K562 (cell line): ENCODE data around the gene PI16. TPM values are rescaled to one million over a fixed set of nuclear protein-coding genes. Genes with fewer than 3 reads are reported as not detected.

ENCODE experiments used
- ATAC-seq: fragments of 200-7000 bp; cut with Tn5 transposase; 3 replicates; pipeline ENCODE4 v1.9.1; 2020; ENCODE audit warnings: moderate library complexity
- BruUV-seq: library from RNA; stranded (reverse); fragments of 400-500 nt; replicated peaks from 2 replicates; lab custom pipeline; 2021; lab: Mats Ljungman, UMichigan
- CTCF ChIA-PET: fragments of 300-600 bp; formaldehyde crosslinking; extraction: SDS; loops from one replicate; lab custom pipeline; 2021; ENCODE audit warnings: low intra/inter-chr PET ratio; lab: Yijun Ruan, JAX
- POLR2A ChIA-PET: fragments of 300-600, 350-650 bp; sonication (Branson Sonifier 250); formaldehyde crosslinking; extraction: SDS; loops from one replicate; lab custom pipeline; 2021; ENCODE audit warnings: antibody characterized with exemption, inconsistent platforms; lab: Yijun Ruan, JAX
- DNase-seq, 4 experiments: peaks; one replicate each; pipeline versions ENCODE4 v3.0.0 to v3.0.0-alpha.2; 2011 to 2018; ENCODE audit warnings: low spot score in 3 of 4, mixed read lengths in 3 of 4; ENCODE audit errors: extremely low read depth in 1 of 4
- FAIRE-seq: peaks from 2 replicates; lab custom pipeline; 2011; peaks lifted over from hg19 to GRCh38; lab: Jason Lieb, UNC
- H2AFZ ChIP-seq: 2 replicates; pipeline ENCODE4 v1.6.0; 2011; ENCODE audit warnings: low read depth, low read length, control low read depth, inconsistent platforms
- H3K27ac ChIP-seq: fragments of 200-600 bp; 3 replicates; pipeline ENCODE4 v1.8.0; 2011; ENCODE audit warnings: low read depth, mild to moderate bottlenecking, control low read depth, inconsistent platforms, low read length, moderate library complexity, mixed read lengths; ENCODE audit errors: extremely low read depth
- H3K27me3 ChIP-seq, 2 experiments: fragments of 300-600 bp in 1 of 2; 2 replicates in 1 of 2; 3 replicates in 1 of 2; pipeline versions ENCODE4 v1.6.0 to v1.8.0; 2011; ENCODE audit warnings: inconsistent platforms in 2 of 2, low read length in 2 of 2, mild to moderate bottlenecking in 1 of 2, mixed read lengths in 1 of 2, moderate library complexity in 1 of 2; ENCODE audit not compliant: control insufficient read depth in 2 of 2, insufficient read depth in 2 of 2
- H3K36me3 ChIP-seq: fragments of 300-600 bp; 3 replicates; pipeline ENCODE4 v1.8.0; 2011; ENCODE audit warnings: mild to moderate bottlenecking, low read length, inconsistent platforms; ENCODE audit not compliant: control insufficient read depth, insufficient read depth
- H3K4me1 ChIP-seq, 2 experiments: fragments of 200-600 bp in 1 of 2; replicated peaks in 1 of 2; 2 replicates in 1 of 2; 3 replicates in 1 of 2; pipeline versions ENCODE4 v1.5.1 to v1.8.0; 2011; ENCODE audit warnings: inconsistent platforms in 2 of 2, low read length in 2 of 2, mild to moderate bottlenecking in 1 of 2, mixed read lengths in 1 of 2, moderate library complexity in 1 of 2; ENCODE audit not compliant: control insufficient read depth in 2 of 2, insufficient read depth in 2 of 2
- H3K4me2 ChIP-seq: 2 replicates; pipeline ENCODE4 v1.6.1; 2011; ENCODE audit warnings: low read length, control low read depth, inconsistent platforms, mixed read lengths; ENCODE audit not compliant: insufficient read depth
- H3K4me3 ChIP-seq: fragments of 200-600 bp; sonication (generic), shearing (Covaris generic); 2 replicates; pipeline ENCODE4 v1.5.1; 2016; ENCODE audit warnings: control low read depth, inconsistent platforms
- H3K79me2 ChIP-seq: fragments of 200-600 bp; 3 replicates; pipeline ENCODE4 v1.8.0; 2011; ENCODE audit warnings: low read length, inconsistent platforms; ENCODE audit not compliant: control insufficient read depth, insufficient read depth
- H3K9ac ChIP-seq, 2 experiments: 2 replicates each; pipeline versions ENCODE4 v1.6.0 to v1.6.1; 2011; ENCODE audit warnings: low read depth in 2 of 2, low read length in 2 of 2, control low read depth in 1 of 2, inconsistent platforms in 1 of 2, mild to moderate bottlenecking in 1 of 2, mixed read lengths in 1 of 2; ENCODE audit not compliant: insufficient read depth in 1 of 2
- H3K9me1 ChIP-seq: one replicate; pipeline ENCODE4 v1.6.0; 2011; ENCODE audit warnings: inconsistent platforms, mild to moderate bottlenecking, low read length, moderate library complexity; ENCODE audit not compliant: control insufficient read depth, insufficient read depth
- H3K9me3 ChIP-seq: replicated peaks from 2 replicates; pipeline ENCODE4 v1.5.1; 2011; ENCODE audit warnings: low read depth, low read length, inconsistent platforms; ENCODE audit not compliant: control insufficient read depth, insufficient read depth
- H4K20me1 ChIP-seq: replicated peaks from 2 replicates; pipeline ENCODE4 v1.6.1; 2011; ENCODE audit warnings: low read length, inconsistent platforms, mixed read lengths; ENCODE audit not compliant: control insufficient read depth, insufficient read depth
- CBX1 ChIP-seq: sonication (generic); IDR thresholded peaks from 2 replicates; pipeline ENCODE4 v1.6.1; 2016; ENCODE audit warnings: antibody characterized with exemption, low read depth, mild to moderate bottlenecking
- CHD1 ChIP-seq: fragments of 200-600 bp; sonication (generic); IDR thresholded peaks from one replicate; pipeline ENCODE4 v1.6.1; 2012; ENCODE audit warnings: mild to moderate bottlenecking, moderate library complexity, low read length, inconsistent platforms
- DMBX1 ChIP-seq: fragments of 250-450 bp; sonication (Bioruptor Pico); IDR thresholded peaks from 2 replicates; pipeline ENCODE4 v1.8.0; 2022; ENCODE audit warnings: inconsistent platforms, mild to moderate bottlenecking, moderate library complexity, borderline replicate concordance
- E2F1 ChIP-seq: sonication (generic); formaldehyde crosslinking; IDR thresholded peaks from 2 replicates; pipeline ENCODE4 v1.8.1; 2023; ENCODE audit warnings: mild to moderate bottlenecking, missing genetic modification reagents, moderate library complexity
- EP400 ChIP-seq: fragments of 450-650 bp; IDR thresholded peaks from 2 replicates; pipeline ENCODE4 v1.6.1; 2017; ENCODE audit warnings: antibody characterized with exemption, mild to moderate bottlenecking, moderate library complexity
- KLF16 ChIP-seq: IDR thresholded peaks from 2 replicates; pipeline ENCODE4 v1.6.1; 2016; ENCODE audit warnings: antibody characterized with exemption
- POLR2A ChIP-seq: fragments of 450-650 bp; conservative IDR thresholded peaks from 2 replicates; pipeline ENCODE4 v1.6.1; 2016
- POLR2B ChIP-seq: fragments of 450-650 bp; IDR thresholded peaks from 2 replicates; pipeline ENCODE4 v1.6.1; 2018; ENCODE audit warnings: low read depth; ENCODE audit not compliant: partially characterized antibody
- PRDM10 ChIP-seq: fragments of 450-650 bp; IDR thresholded peaks from 2 replicates; pipeline ENCODE4 v1.6.1; 2018; ENCODE audit not compliant: partially characterized antibody
- STAT5B ChIP-seq: fragments of 250-450 bp; sonication (Bioruptor Pico); IDR thresholded peaks from 2 replicates; pipeline ENCODE4 v1.8.0; 2021; ENCODE audit warnings: mild to moderate bottlenecking, inconsistent platforms
- ZHX1 ChIP-seq: fragments of 150-350 bp; conservative IDR thresholded peaks from 2 replicates; pipeline ENCODE4 v1.6.1; 2014; ENCODE audit warnings: low read length
- ZNF274 ChIP-seq: IDR thresholded peaks from 2 replicates; pipeline ENCODE4 v1.6.1; 2011; ENCODE audit warnings: low read depth, mild to moderate bottlenecking, low read length, moderate library complexity, borderline replicate concordance
- ZNF445 ChIP-seq: fragments of 250-450 bp; sonication (Bioruptor Pico); IDR thresholded peaks from 2 replicates; pipeline ENCODE4 v1.4.0; 2020; ENCODE audit warnings: low read depth, mild to moderate bottlenecking, moderate library complexity
- WGBS: fragments of 100-300 bp; shearing (Covaris generic); methylation state at CpG from one replicate; pipeline ENCODE4 v1.1.6; 2016; ENCODE audit warnings: low coverage, mixed read lengths; ENCODE audit not compliant: insufficient coverage; ENCODE audit errors: missing lambda C conversion rate; 5-methylcytosine and 5-hydroxymethylcytosine counted together
- in situ Hi-C: fragments of 300-500 bp; cut with MboI; formaldehyde crosslinking; loops from 4 replicates; pipeline ENCODE4 v1.15.0; 2018; ENCODE audit warnings: inconsistent platforms, mixed read lengths
- intact Hi-C: fragments of 100-400 bp; cut with micrococcal nuclease; formaldehyde crosslinking; loops from 2 replicates; pipeline ENCODE4 v1.14.2; 2022
- polyA plus RNA-seq, 8 experiments: library from polyadenylated mRNA; depleted of rRNA in 4 of 8; stranded (reverse) in 5 of 8; unstranded in 3 of 8; fragments of >200 nt; fragmentation: Nextera tagmentation in 2 of 8; fragmentation: Illumina TruSeq in 1 of 8; extraction: Ambion mirVana in 2 of 8; extraction: Trizol in 1 of 8; gene quantifications; 2 replicates each; pipeline versions ENCODE4 v1.2.1 to v1.2.3, GENCODE V29; 2011 to 2014; ENCODE audit warnings: inconsistent platforms in 1 of 8, missing spikeins in 1 of 8
- total RNA-seq, 7 experiments: library from RNA; depleted of rRNA in 6 of 7; stranded (reverse); fragments of >200 nt in 6 of 7; fragmentation: Illumina TruSeq in 2 of 7; extraction: Trizol in 2 of 7; gene quantifications; 2 replicates each; pipeline versions ENCODE4 v1.2.1 to v1.2.3, GENCODE V29; 2011 to 2021; ENCODE audit warnings: low replicate concordance in 1 of 7

PI16 gene
- total and polyA plus RNA-seq, 9 of the 15 experiments (the other 6 are each of a cell fraction or from before 2014, with no cell fraction given) = 0.06 to 0.18 TPM; not detected in 7

GRCh38 chr6:36927691-36928546, 26.6 kb upstream of the PI16 start:
- Histone ChIP-seq H3K27ac (no peak overlapping the region), H3K27me3 (peaks cover 2 to 7% of the 10 kb centered on the region in 2 experiments; a peak in 4 of 5 replicates), H3K4me1 (peaks cover 0 to 7% of the 10 kb centered on the region in 2 experiments; a peak in 2 of 5 replicates), H3K4me3 (no peak overlapping the region), H3K79me2 (no peaks in the 10 kb centered on the region), H3K36me3 (peaks cover 28% of the 10 kb centered on the region), H3K9me3 (no peaks in the 10 kb centered on the region), H2AFZ (no peak overlapping the region), H3K4me2 (no peak overlapping the region), H4K20me1 (peaks cover 12% of the 10 kb centered on the region; the same call in 1 of the 2 replicates), H3K9me1 (no peaks in the 10 kb centered on the region), H3K9ac (no peak overlapping the region)
- CTCF ChIA-PET = no interaction called here
- no peak for FAIRE-seq
- DNase-seq = no peak
- in situ Hi-C loops = no loop called here
- WGBS = 66% methylated on average over 13 of the region's 13 CpGs
- BruUV-seq = no TSS peak
- POLR2A ChIA-PET = interaction anchor here (0.6 to 2.8 kb wide), 13 partner anchors 8 to 286 kb away, joined by 3 to 10 read pairs (median 4); partner anchors contain the start of gene PPIL1
- ATAC-seq = peak; percentile 19
- intact Hi-C loops = no loop called here
- TF ChIP-seq ZNF274 = no peak
- no peak for TF ChIP-seq STAT5B (CRISPR knock-in tag)
- no peak for TF ChIP-seq KLF16
- no peak for TF ChIP-seq EP400
- TF ChIP-seq POLR2A = peak; percentile 43
- no peak for TF ChIP-seq ZNF445
- TF ChIP-seq E2F1 (CRISPR knock-in tag) = no peak
- TF ChIP-seq DMBX1 (CRISPR knock-in tag) = no peak
- TF ChIP-seq ZHX1 = no peak
- peak; percentile 8 for TF ChIP-seq POLR2B
- TF ChIP-seq PRDM10 = peak; percentile 62
- TF ChIP-seq CBX1 = no peak
- TF ChIP-seq CHD1 = no peak
